Mucosa of descending colon (tissue), 3 donors: ENCODE measurements around the gene PTBP2. TPM values are rescaled to one million over a fixed set of nuclear protein-coding genes. Genes with fewer than 3 reads are reported as not detected.

Source experiments
- ATAC-seq: fragments of 200-7000 bp; cut with Tn5 transposase; one replicate; pipeline ENCODE4 v1.9.1; 2020; ENCODE audit warnings: mild to moderate bottlenecking, moderate library complexity
- DNase-seq, 3 donors: peaks; one replicate each; pipeline ENCODE4 v3.0.0-alpha.2; 2020
- H3K36me3 ChIP-seq: fragments of 200-600 bp; one replicate; pipeline ENCODE4 v1.8.0; 2021; ENCODE audit warnings: low read depth, mild to moderate bottlenecking
- H3K4me1 ChIP-seq: fragments of 200-600 bp; one replicate; pipeline ENCODE4 v1.8.0; 2021; ENCODE audit warnings: low read depth, mild to moderate bottlenecking
- H3K4me3 ChIP-seq: fragments of 200-600 bp; one replicate; pipeline ENCODE4 v1.8.0; 2021; ENCODE audit warnings: mild to moderate bottlenecking
- H3K9me3 ChIP-seq: fragments of 200-600 bp; one replicate; pipeline ENCODE4 v1.8.0; 2021; ENCODE audit warnings: mild to moderate bottlenecking
- intact Hi-C, 2 donors: fragments of 100-400 bp; cut with DNase I in 1 of 2; cut with micrococcal nuclease in 1 of 2; formaldehyde crosslinking; loops; one replicate each; pipeline versions ENCODE4 v1.11.0 to v1.11.1; 2022; cut with DNase I, micrococcal nuclease
- total RNA-seq, 3 donors: library from RNA; stranded (reverse); fragmentation: NEBNext Ultra II Directional in 2 of 3; extraction: Animal tissue kit (Norgen Biotek cat#: 25700) in 2 of 3; gene quantifications; one replicate each; pipeline versions ENCODE4 v1.2.1 to v1.2.4, GENCODE V29; 2021 to 2023
- TF ChIP-seq, protein P1 (sequence below): fragments of 200-600 bp; IDR thresholded peaks from one replicate; pipeline ENCODE4 v1.8.0; 2022; ENCODE audit warnings: antibody characterized with exemption, mild to moderate bottlenecking
- donor health status: DM: no; HTN: no; CAD: no; lungs with moderate emphysema.
- donor health status: DM: no; HTN: no; CAD: no.
- donor health status: DM: no; HTN: yes; CAD: no.

The PTBP2 gene
- total RNA-seq, 3 donors from 2014 or later = 12.0 to 69.3 (median 15.9) TPM

- intact Hi-C loops = no loop called here
- ATAC-seq = no peak
- DNase-seq = no peak
Observed at GRCh38 chr1:96820671-96821070, 99.1 kb downstream of the PTBP2 start.

DNA sequence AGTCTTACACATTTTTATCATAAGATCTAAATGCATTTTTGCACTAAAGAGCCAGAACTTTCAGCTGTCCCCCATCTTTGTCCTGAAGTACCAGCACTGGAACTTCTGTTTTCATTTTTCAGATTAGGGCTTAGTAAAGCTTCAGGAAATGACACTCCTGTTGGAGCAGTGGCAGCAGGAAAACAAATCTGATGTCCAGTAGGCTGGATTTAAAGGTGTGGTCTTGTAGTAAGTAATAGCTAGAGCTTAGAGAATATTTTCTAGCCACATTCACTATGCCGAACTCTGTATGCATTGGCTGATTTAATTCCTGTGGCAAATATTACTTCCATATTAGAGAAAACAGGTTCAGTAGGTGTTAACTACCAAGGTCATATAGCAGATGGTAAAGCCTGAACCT, 103.6 kb downstream of the PTBP2 start:
- Histone ChIP-seq H3K9me3 (no peaks in the 10 kb centered on the region), H3K4me3 (no peak overlapping the region), H3K4me1 (no peaks in the 10 kb centered on the region), H3K36me3 (no peaks in the 10 kb centered on the region)
- TF ChIP-seq, protein P1, sequence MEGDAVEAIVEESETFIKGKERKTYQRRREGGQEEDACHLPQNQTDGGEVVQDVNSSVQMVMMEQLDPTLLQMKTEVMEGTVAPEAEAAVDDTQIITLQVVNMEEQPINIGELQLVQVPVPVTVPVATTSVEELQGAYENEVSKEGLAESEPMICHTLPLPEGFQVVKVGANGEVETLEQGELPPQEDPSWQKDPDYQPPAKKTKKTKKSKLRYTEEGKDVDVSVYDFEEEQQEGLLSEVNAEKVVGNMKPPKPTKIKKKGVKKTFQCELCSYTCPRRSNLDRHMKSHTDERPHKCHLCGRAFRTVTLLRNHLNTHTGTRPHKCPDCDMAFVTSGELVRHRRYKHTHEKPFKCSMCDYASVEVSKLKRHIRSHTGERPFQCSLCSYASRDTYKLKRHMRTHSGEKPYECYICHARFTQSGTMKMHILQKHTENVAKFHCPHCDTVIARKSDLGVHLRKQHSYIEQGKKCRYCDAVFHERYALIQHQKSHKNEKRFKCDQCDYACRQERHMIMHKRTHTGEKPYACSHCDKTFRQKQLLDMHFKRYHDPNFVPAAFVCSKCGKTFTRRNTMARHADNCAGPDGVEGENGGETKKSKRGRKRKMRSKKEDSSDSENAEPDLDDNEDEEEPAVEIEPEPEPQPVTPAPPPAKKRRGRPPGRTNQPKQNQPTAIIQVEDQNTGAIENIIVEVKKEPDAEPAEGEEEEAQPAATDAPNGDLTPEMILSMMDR = no peak
- ATAC-seq (no peak), DNase-seq (no peak)
- intact Hi-C loops = no loop called here

More at GRCh38 chr1:96820671-96821070, 99.1 kb downstream of the PTBP2 start:
- H3K9me3 ChIP-seq = no peaks in the 10 kb centered on the region
- no peaks in the 10 kb centered on the region for H3K4me1 ChIP-seq
- no peaks in the 10 kb centered on the region for H3K36me3 ChIP-seq
- H3K4me3 ChIP-seq = no peak overlapping the region
- TF ChIP-seq, protein P1 = no peak

GRCh38 chr1:96825950-96826576, 104.5 kb downstream of the PTBP2 start:
- H3K4me1 ChIP-seq = no peaks in the 10 kb centered on the region
- DNase-seq (no peak), ATAC-seq (no peak)
- H3K4me3 ChIP-seq = no peak overlapping the region
- no peaks in the 10 kb centered on the region for H3K9me3 ChIP-seq
- no peaks in the 10 kb centered on the region for H3K36me3 ChIP-seq
- TF ChIP-seq, protein P1 = no peak
- intact Hi-C loops = no loop called here

DNA sequence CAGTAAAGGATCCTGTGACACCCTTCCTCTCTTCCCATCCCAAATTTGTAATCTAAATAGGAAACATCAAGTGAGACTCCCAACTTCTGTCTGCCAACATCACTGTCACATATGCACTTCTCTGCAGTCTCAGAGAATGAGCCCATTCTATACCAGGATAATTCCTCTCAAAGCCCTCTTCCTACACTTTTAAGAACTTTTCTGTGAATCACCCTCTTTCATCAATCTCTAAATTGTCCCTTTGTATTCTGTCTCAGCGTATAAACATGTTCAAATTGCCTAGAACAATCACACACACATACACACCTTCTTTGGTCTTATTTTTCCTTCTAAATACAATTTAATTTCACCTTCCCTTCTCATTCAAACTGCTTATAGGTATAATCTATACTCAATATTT, 111.8 kb downstream of the PTBP2 start:
- H3K36me3 ChIP-seq = no peaks in the 10 kb centered on the region
- TF ChIP-seq, protein P1 = no peak

DNA sequence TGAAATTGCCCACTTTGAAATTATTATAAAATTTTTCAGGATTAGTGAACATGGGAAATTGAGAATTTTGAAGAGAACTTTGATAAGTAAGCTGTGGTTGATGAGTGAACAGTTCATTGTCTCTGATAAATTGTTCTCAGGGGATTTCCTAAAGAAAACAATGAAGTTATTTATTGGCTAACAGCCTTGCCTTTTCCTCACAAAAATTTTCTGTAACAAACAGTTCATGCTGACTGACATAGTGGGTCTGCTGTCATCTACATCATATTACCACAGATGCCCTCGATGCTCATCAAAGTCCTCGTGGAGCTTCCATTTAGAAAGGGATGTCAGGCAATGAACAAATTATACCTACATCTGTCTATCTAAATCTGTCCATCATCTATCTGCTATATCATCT, 113.4 kb downstream of the PTBP2 start:
- Histone ChIP-seq H3K36me3 (no peaks in the 10 kb centered on the region), H3K9me3 (no peaks in the 10 kb centered on the region), H3K4me1 (no peaks in the 10 kb centered on the region), H3K4me3 (no peak overlapping the region)
- TF ChIP-seq, protein P1 = no peak
- DNase-seq (no peak), ATAC-seq (no peak)
- intact Hi-C loops = no loop called here

More for the DNA sequence above, 111.8 kb downstream of the PTBP2 start:
- Histone ChIP-seq H3K4me3 (no peak overlapping the region), H3K4me1 (no peaks in the 10 kb centered on the region), H3K9me3 (no peaks in the 10 kb centered on the region)
- intact Hi-C loops = no loop called here
- DNase-seq = no peak
- ATAC-seq = no peak
